ENCODE data around the gene PDGFD.

- TF ChIP-seq CTCF (IDR thresholded peaks at IDR 0.05): no peak
- no peak for TF ChIP-seq NFYB (CRISPR knock-in tag; conservative IDR thresholded peaks at IDR 0.05; ENCODE audit: low read depth)
- no peak for TF ChIP-seq IRF2 (CRISPR knock-in tag; IDR thresholded peaks at IDR 0.05; ENCODE audit: borderline replicate concordance, low read depth)
- TF ChIP-seq MAX (CRISPR knock-in tag; IDR thresholded peaks at IDR 0.05): no peak
- TF ChIP-seq ETV6 (CRISPR knock-in tag; IDR thresholded peaks at IDR 0.05): no peak
- TF ChIP-seq ZMAT4 (CRISPR knock-in tag; IDR thresholded peaks at IDR 0.05): no peak
- no peak for TF ChIP-seq ATF1 (CRISPR knock-in tag; IDR thresholded peaks at IDR 0.05)
- TF ChIP-seq, protein P1, sequence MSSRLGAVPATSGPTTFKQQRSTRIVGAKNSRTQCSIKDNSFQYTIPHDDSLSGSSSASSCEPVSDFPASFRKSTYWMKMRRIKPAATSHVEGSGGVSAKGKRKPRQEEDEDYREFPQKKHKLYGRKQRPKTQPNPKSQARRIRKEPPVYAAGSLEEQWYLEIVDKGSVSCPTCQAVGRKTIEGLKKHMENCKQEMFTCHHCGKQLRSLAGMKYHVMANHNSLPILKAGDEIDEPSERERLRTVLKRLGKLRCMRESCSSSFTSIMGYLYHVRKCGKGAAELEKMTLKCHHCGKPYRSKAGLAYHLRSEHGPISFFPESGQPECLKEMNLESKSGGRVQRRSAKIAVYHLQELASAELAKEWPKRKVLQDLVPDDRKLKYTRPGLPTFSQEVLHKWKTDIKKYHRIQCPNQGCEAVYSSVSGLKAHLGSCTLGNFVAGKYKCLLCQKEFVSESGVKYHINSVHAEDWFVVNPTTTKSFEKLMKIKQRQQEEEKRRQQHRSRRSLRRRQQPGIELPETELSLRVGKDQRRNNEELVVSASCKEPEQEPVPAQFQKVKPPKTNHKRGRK (CRISPR knock-in tag; IDR thresholded peaks at IDR 0.05; ENCODE audit: borderline replicate concordance): no peak
- no peak for TF ChIP-seq CREB1 (CRISPR knock-in tag; IDR thresholded peaks at IDR 0.05)
- TF ChIP-seq, protein P2, sequence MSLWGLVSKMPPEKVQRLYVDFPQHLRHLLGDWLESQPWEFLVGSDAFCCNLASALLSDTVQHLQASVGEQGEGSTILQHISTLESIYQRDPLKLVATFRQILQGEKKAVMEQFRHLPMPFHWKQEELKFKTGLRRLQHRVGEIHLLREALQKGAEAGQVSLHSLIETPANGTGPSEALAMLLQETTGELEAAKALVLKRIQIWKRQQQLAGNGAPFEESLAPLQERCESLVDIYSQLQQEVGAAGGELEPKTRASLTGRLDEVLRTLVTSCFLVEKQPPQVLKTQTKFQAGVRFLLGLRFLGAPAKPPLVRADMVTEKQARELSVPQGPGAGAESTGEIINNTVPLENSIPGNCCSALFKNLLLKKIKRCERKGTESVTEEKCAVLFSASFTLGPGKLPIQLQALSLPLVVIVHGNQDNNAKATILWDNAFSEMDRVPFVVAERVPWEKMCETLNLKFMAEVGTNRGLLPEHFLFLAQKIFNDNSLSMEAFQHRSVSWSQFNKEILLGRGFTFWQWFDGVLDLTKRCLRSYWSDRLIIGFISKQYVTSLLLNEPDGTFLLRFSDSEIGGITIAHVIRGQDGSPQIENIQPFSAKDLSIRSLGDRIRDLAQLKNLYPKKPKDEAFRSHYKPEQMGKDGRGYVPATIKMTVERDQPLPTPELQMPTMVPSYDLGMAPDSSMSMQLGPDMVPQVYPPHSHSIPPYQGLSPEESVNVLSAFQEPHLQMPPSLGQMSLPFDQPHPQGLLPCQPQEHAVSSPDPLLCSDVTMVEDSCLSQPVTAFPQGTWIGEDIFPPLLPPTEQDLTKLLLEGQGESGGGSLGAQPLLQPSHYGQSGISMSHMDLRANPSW (CRISPR knock-in tag; conservative IDR thresholded peaks at IDR 0.05; ENCODE audit: low read depth): no peak
- TF ChIP-seq, protein P3, sequence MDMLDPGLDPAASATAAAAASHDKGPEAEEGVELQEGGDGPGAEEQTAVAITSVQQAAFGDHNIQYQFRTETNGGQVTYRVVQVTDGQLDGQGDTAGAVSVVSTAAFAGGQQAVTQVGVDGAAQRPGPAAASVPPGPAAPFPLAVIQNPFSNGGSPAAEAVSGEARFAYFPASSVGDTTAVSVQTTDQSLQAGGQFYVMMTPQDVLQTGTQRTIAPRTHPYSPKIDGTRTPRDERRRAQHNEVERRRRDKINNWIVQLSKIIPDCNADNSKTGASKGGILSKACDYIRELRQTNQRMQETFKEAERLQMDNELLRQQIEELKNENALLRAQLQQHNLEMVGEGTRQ (CRISPR knock-in tag; IDR thresholded peaks at IDR 0.05): no peak
- no peak for TF ChIP-seq PRRX2 (CRISPR knock-in tag; IDR thresholded peaks at IDR 0.05)
- no peak for TF ChIP-seq ZNF263 (CRISPR knock-in tag; IDR thresholded peaks at IDR 0.05; ENCODE audit: low read depth)
These were observed 41.1 kb downstream of the PDGFD start for GRCh38 chr11:104122836-104123235.

Data from WTC11 (cell line).